HUDEP-2 (cell line): ENCODE results near the gene MAN1C1.

Source experiments
- DNase-seq, 76 experiments: peaks; one replicate each; lab custom pipeline; 2025; ENCODE audit not compliant: unreplicated experiment in 76 of 76; lab: John Stamatoyannopoulos, UW

Gene MAN1C1

GRCh38 chr1:25821630-25822091 lies 205.1 kb downstream of the MAN1C1 start:
- DNase-seq = peak in 1 of 76 experiments; percentile 7

- DNase-seq = peak in 2 of 76 experiments; percentile 10 to 20
Measured at GRCh38 chr1:25825605-25826004, 209.0 kb downstream of the MAN1C1 start.

GRCh38 chr1:25826571-25826970 lies 210.0 kb downstream of the MAN1C1 start:
- no peak for DNase-seq

- DNase-seq = no peak
Measured at GRCh38 chr1:25828491-25828890, 211.9 kb downstream of the MAN1C1 start.

GRCh38 chr1:25829046-25829445 lies 212.5 kb downstream of the MAN1C1 start:
- no peak for DNase-seq

- no peak for DNase-seq
Measured at GRCh38 chr1:25831569-25832196, 215.1 kb downstream of the MAN1C1 start.

- DNase-seq = no peak
Measured at GRCh38 chr1:25832336-25833037, 215.9 kb downstream of the MAN1C1 start.

GRCh38 chr1:25833158-25833557 lies 216.6 kb downstream of the MAN1C1 start:
- no peak for DNase-seq
